OCI-M2 (cell line): ENCODE results near the gene PIGV.

ENCODE experiments used
- DNase-seq: peaks from one replicate; lab custom pipeline; 2025; ENCODE audit not compliant: unreplicated experiment; lab: John Stamatoyannopoulos, UW

Gene PIGV

DNA sequence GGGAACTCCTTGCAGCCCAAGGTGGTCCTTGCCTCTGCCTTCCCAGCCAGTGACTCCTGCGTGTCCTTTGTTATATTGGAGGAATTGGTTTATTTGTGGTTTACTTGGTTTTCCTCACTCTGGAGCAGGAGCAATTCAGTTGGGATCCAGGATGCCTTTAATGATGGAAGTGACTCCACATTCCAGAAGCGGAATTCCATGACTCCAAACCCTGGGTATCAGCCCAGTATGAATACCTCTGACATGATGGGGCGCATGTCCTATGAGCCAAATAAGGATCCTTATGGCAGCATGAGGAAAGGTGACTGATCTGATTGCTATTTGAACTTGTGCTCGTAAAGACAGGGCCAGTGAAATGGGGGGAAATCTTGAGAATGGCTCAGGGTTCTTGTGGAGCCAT lies 15.1 kb upstream of the PIGV start:
- no peak for DNase-seq

DNA sequence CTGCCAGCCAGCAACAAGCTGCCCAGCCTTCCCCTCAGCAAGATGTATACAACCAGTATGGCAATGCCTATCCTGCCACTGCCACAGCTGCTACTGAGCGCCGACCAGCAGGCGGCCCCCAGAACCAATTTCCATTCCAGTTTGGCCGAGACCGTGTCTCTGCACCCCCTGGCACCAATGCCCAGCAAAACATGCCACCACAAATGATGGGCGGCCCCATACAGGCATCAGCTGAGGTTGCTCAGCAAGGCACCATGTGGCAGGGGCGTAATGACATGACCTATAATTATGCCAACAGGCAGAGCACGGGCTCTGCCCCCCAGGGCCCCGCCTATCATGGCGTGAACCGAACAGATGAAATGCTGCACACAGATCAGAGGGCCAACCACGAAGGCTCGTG lies 13.3 kb upstream of the PIGV start:
- no peak for DNase-seq

DNA sequence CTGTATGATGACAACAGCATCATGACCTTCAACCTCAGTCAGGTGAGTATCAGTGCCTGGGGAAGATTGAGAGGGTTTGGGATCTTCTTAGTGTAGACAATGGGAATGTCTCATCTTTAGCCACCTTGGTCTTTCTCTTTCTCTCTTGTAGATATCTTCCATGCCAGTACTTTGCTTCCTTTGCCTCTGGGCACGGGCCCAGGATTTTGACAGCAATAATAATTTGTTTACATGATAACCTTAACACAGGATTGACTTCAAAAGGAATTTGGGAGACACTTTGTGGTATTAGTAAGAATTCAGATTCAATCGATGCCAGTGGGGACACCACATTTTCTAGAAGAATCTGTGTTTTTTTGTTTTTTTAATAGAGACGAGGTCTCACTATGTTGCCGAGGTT lies 12.1 kb upstream of the PIGV start:
- DNase-seq = no peak

DNA sequence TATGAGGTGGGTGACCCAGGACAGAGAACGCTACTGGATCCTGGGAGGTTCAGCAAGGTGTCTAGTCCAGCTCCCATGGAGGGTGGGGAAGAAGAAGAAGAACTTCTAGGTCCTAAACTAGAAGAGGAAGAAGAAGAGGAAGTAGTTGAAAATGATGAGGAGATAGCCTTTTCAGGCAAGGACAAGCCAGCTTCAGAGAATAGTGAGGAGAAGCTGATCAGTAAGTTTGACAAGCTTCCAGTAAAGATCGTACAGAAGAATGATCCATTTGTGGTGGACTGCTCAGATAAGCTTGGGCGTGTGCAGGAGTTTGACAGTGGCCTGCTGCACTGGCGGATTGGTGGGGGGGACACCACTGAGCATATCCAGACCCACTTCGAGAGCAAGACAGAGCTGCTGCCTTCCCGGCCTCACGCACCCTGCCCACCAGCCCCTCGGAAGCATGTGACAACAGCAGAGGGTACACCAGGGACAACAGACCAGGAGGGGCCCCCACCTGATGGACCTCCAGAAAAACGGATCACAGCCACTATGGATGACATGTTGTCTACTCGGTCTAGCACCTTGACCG lies 8.6 kb upstream of the PIGV start:
- no peak for DNase-seq

DNA sequence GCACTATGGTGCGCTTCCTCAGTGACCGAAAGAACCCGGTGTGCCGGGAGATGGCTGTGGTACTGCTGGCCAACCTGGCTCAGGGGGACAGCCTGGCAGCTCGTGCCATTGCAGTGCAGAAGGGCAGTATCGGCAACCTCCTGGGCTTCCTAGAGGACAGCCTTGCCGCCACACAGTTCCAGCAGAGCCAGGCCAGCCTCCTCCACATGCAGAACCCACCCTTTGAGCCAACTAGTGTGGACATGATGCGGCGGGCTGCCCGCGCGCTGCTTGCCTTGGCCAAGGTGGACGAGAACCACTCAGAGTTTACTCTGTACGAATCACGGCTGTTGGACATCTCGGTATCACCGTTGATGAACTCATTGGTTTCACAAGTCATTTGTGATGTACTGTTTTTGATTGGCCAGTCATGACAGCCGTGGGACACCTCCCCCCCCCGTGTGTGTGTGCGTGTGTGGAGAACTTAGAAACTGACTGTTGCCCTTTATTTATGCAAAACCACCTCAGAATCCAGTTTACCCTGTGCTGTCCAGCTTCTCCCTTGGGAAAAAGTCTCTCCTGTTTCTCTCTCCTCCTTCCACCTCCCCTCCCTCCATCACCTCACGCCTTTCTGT lies 7.3 kb upstream of the PIGV start:
- DNase-seq = no peak

DNA sequence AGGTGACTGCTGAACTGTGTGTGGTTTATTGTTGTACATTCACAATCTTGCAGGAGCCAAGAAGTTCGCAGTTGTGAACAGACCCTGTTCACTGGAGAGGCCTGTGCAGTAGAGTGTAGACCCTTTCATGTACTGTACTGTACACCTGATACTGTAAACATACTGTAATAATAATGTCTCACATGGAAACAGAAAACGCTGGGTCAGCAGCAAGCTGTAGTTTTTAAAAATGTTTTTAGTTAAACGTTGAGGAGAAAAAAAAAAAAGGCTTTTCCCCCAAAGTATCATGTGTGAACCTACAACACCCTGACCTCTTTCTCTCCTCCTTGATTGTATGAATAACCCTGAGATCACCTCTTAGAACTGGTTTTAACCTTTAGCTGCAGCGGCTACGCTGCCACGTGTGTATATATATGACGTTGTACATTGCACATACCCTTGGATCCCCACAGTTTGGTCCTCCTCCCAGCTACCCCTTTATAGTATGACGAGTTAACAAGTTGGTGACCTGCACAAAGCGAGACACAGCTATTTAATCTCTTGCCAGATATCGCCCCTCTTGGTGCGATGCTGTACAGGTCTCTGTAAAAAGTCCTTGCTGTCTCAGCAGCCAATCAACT lies 6.4 kb upstream of the PIGV start:
- DNase-seq = no peak

DNA sequence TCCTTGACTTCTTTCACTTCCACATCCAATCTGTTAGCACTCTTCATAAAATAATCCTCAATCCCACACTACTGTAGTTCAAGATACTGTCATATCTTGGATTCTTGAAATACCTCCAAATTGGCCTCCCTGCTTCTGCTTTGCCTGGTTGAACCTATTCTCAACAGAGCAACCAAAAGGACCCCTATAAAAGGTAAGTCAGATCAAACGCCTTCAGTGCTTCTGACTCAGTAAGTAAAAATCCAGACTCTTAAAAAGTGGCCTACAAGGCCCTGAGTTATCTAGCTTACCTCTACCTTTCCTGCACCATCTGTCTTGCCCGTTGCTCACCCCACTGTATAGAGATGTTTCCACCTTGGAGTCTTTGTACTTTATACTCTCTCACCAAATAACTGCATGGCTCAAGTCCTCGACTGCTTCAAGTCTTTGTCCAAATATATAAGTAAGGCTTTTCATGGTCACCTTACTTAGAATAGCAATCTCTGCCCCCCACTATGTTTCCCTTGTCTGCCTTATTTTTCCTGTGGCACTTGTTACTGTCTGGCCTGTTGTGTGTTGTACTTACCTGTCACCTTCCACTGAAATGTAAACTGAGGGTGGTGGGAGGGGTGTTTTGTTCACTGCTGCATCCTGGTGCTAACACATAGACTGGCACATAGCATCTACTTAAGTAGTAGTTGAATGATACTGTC lies 5.1 kb upstream of the PIGV start:
- no peak for DNase-seq

DNA sequence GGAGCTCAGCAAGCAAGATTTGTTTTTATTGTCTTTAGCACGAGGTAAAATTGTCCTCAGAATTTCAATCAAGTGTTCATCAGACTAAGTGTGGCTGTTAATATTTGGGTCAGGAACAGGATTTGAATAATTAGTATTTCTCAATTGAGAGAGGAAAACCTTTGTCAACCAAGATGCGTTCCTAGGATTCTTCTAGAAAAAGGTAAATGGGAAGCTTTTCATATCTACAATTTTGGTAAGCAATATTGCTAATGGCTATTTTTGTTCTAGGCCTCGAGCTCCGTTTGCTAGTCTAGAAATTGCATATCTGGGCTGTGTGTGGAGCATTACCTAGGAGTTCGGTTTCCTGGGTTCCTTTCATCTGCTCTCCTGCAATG lies 4.1 kb upstream of the PIGV start:
- no peak for DNase-seq

DNA sequence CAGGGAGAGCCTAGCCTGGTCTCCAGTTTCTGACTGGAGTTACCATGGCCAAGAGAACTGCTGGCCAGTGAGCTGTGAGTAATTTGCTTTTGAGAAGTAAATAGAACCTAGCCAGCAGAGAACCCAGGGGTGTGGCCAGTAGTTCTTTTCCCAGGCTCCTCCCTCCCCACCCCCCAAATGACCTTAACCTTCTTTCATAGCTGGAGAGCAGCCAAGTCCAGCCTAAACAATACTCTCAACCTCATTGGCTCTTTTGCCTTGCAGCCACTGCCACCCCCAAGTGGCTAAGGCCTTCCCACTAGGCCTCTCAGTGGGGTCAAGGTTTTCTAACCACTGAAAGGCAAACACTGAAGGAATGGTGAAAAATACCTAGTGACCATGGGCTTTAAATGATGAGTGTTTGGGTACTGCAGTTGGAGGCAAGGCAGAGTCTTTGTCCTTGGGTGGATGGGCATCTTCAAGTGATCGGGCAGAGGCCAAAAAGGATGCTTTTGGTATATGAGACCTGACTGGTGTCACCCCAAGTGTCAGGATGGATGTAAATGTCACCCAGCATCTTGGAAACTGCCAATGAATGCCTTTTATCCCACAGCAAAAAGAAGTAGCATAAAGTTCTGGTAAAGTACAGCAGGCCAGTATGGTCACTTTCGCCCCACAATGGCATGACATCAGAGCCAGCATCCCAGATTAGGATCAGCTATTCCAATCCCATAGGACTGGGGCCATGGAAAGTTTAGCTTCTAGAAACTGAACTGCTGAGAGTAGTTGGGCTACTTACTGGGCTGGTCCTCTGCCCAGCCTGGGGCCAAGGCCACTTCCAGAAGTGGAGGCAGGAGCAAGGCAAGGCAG lies 3.5 kb upstream of the PIGV start:
- no peak for DNase-seq

DNA sequence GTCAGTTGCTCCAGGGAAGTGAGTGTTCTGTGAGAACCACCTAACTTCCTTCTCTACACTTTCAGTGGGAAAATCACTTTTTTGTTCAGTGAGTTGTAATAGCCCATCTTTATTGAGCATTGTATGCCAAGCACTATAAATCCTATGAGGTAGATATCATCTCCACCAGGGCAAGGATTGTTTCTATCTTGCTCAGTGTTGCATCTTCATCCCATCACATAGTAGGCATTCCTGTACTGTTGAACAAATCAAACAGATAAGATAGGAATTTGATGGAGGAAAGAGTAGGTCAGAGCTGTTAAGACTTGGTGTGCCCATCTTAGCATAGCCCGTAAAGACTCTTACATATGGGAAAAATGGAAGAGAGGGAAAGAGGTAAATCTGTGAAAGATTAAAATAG lies 2.9 kb upstream of the PIGV start:
- DNase-seq = no peak

DNA sequence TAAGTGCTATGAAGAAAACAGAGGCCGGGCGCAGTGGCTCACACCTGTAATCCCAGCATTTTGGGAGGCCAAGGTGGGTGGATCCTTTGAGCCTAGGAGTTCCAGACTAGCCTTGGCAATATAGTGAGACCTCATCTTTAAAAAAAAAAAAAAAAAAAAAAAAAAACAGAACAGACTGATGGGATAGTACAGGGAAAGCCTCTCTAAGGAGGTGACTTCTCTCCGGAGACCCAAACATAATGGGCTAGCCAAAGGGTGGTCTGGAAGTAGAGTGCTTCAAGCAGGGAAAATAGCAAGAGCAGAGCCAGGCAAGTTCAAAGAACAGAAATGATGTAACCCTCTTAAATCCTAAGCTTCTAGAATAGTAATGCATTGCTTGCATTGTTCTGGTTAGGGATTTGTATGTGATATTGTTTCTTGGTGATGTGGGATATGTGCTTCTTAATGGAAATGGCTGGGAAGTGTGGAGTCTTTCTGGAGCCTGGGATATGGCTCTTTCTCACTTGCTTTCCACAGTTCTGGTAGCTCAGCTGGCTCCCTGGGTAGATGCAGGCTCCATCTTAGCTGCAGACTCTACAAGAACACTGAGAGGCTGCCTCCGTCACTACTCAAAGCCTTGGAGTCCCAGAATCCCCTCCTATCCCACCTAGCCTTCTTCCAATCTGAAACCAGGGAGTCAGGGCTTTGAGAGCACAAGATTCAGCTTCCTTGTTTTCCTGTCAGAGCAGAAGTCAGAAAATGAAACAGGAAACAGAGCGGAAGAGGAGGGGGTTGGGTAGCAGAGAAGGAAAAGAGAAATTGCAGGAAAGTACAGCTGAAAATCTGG lies 1.9 kb upstream of the PIGV start:
- DNase-seq = no peak

DNA sequence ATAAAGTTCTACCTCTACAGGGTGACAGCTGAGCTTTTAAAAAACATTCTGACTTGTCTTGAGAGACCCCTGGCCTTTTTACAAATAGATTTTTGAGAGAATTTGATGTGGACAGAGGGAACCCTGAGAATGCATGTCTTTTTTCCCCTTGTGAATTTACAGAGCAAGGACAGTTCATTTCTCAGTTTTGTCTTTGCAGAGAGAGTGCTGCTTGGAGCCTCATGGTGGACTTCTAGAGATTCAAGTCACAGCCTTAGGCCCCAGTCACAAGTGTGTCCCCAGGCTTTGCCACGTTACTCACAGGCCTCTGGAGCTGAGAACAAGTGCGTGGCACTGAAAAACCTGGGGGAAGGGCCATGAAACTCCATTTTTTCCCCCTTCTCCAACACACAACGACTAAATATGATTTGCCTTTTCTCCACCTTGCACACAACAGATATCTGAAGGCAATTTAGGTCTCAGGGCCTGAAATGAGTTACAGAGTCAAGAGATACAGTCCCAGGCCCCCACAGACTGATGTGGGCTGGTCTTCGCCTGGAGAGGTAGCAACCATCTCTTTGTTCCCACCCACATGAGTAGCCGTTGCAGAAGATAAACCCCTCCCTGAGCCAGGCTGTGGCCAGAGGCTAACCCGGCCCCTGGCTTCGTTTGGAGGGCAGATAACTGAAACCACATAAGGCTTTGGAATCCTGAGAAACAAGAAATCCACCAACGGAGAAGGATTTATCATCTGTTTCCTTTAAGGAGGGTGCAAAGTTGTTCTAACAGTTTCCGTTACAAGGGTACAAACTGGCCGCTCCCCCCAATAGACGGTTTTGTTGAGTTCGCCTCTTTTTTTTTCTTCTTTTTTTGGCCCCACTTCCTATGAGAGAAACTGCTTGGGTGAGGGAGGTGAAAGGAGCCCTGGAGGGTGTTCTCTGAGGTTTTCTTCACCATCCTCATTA lies 1.0 kb upstream of the PIGV start:
- DNase-seq = no peak

DNA sequence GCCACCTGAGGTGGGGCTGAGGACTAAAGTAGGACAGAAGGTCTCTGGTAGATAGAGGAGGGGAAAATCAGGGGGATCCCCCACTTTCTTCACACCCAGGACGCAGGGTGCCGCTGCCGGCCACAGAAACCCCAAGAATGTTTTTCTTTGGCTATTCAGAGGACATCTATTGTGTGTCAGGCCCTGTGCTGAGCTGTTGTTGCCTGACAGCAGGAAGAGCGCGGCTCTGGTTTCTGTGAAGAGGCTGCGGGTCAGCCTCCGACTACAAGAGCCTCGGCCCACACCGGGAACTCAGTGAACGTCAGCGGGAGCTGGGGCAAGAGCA lies 407 bp upstream of the PIGV start:
- DNase-seq = no peak

DNA sequence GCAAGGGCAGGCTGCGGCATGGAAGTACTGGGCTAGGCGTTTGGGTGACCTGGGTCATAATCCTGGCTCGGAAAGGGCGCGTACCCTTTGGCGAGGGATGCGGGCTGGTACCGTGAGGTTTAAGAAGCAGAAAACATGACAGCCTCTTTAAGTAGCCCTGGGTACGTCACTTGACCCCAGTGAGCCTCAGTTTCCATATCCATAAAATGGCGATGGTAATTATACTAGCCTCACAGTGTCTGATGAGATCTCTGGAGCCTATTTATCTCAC lies 700 bp downstream of the PIGV start:
- no peak for DNase-seq

DNA sequence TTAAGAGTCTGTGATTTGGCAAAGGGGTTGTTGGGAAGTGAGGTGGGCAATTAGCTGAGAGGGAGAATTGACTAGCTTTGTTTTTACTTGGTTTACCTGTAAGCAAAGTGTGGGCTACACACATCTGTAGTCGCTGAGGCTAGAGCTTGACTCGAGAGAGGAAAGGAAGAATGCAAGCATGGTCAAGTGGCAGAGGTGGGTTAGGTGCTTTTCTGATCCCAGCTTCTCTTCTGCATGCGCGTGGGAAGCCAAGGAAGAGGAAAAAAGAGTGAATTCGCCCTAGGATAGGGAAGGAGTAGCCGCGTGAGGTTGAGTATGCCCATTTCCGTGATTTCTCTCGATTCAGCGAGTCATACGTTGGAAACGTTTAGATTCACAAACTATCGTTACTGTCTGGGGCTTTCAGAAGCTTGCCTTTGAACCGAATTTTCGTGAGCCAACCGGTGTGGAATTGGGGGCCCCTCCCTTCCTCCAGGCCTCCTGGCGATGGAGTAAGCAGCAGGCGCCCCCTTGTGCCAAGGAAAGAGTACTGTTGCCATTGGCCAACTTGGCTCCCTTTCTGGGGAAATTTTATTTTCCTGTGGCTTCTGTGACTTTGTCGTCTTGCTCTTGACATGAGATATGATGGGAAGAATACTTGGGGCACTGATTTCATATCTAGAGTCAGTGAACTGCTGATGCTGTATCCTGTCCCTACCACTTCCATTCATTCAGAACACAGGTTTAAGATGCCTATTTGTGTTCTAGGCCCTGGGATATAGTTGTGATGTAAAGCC lies 1.3 kb downstream of the PIGV start:
- no peak for DNase-seq

DNA sequence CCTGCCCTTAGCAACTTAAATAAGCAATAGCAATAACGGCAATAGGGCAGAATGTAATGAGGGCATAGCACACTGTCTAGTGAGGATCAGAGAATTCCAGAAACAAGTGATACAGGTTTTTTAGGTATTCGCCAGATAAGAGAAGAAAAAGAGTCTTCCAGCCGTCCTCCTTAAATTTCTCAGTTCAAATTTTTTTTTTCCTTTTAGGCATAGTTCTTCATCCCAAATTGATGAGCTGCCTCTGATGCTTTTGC lies 1.8 kb downstream of the PIGV start:
- DNase-seq = no peak

DNA sequence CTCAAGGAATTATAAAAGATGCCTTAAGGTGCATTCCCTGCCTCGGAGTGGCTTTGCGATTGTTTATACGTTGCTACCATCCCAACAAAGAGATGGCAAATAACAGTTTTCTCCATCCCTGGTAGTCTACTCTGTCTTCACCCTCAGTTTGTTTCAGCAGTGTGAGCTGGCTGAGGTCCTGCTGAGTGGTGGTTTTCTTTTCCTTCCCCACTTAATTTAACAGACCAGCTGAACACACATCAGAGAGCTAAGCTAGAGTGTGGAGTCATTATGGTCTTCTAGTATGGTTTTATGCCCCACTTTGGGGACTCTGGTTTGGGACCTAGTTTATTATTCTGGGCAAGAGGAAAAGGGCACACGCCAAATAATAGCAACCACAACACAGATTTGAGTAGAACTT lies 2.2 kb downstream of the PIGV start:
- no peak for DNase-seq

DNA sequence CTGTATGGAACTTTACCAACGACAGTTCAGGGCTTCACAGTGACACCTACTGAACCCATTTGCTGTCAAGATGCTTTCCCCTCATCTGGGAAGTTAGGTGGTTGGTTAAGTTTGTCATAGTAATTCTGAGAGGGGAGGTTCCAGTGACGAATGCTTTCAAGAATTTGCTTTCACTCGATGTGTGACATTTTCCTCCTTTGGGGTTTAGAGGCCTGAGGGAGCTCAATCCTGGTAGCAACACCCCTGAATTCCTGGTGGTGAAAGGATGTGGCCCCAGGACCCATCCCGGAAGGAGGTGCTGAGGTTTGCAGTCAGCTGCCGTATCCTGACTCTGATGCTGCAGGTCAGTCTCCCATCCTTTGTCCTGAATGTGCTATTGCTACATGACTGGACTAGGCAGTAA lies 2.8 kb downstream of the PIGV start:
- no peak for DNase-seq

DNA sequence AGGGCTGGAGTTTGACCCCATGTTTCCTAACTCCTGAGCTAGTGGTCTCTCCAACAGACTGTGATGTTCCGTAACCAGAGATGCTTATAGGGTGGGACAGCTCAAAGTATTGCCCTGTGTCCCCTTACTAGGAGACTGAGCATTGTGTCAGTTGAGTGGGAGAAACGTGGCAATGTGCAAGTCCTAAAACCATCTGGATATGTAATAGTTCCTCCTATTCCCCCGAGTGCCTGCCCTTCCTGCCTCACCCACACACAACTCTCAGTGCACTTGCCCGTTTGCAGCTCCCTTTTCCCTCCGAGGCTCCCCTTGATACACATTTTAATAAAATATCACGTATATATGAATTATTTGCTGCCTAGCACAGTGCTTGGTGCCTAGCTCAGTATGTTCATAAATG lies 3.4 kb downstream of the PIGV start:
- DNase-seq = no peak

DNA sequence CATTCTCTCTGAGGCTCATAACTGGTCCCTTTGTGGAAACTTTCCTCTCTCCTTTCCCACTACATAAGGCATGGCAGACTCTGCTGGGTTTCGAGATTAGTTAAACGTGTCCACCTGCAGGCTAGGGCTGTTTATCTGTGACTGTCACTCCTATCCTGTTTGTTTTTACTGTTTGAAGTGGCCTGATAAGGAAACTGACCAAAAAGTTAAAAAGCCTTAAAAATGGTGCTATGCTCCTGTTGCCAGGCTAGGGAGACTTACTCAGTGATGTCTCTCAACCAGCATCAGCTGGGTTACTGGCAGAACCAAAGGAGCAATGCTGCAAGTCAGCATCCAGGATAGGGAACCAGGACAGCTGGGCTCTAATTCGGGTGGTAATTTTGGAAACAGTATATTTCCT lies 3.9 kb downstream of the PIGV start:
- no peak for DNase-seq
